ENCODE data around the gene PRDM15.
"Not testable (repeated sequence)": the region's sequence is repeated elsewhere in the genome, so short reads cannot be mapped to it uniquely, and the experiment has no call there.

PRDM15 gene

DNA sequence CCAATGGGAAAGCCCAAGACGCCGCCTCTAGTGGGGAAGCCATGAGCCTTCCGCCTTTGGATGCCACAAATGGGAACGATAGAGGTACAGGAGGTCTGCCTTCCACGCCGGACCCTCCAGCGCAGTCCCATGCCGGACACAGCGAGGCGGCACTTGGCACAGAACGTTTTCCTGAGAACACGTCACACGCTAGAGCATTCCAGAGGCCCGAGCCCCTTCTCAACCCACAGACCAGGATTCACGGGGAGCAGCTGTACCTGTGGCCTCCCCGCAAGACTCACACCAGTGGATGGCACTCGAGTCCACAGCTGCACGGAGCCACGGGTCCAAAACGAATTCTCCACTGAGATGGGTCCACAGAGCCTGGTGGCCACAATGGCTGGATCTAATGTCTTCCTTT, 80.8 kb downstream of the PRDM15 start:
- H3K4me1 ChIP-seq (ENCODE audit: control insufficient read depth, insufficient read depth, low read length): peaks cover 8% of the 10 kb centered on the region
- no peaks in the 10 kb centered on the region for H3K9me3 ChIP-seq (replicated peaks; ENCODE audit: low read length)
- H3K4me3 ChIP-seq (ENCODE audit: low read length): no peak overlapping the region
- H3K27me3 ChIP-seq (ENCODE audit: control insufficient read depth, insufficient read depth, low read length): no peaks in the 10 kb centered on the region
- peaks cover 15% of the 10 kb centered on the region for H3K36me3 ChIP-seq (ENCODE audit: insufficient read depth, low read length)
- H3K9ac ChIP-seq (ENCODE audit: low read depth, low read length): no peak overlapping the region
- H3K4me2 ChIP-seq (ENCODE audit: low read length): no peak overlapping the region

DNA sequence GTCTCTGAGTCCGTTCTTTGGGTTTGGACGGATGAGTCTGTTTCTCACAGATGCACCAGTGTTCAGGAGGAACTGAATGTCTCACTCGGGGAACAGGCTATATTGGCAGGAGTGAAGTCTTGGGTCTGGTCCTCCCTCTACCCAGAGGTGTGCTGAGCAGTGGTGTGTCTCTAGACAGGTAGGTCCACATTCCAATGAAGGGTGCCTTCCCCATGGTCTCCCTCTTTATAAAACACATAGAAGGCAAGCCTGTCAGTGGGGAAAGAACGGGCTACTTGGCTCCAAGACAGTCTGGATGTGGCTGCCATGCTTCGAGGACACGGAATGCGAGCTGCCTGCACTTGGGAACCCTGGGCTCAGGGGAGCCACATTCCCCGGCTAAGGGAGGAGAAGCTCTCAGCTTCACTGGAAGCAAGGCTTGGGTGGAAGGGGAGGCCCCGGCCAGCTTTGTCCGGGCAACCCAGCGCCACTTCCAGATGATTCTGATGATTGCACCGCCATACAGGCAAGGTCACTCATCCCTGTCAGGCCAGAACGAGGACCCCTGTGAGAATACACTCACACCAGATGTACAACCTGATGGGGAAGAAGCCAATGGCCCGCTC, 82.6 kb downstream of the PRDM15 start:
- no peak overlapping the region for H3K4me3 ChIP-seq (ENCODE audit: low read length)
- H3K9me3 ChIP-seq (replicated peaks; ENCODE audit: low read length): no peaks in the 10 kb centered on the region
- H3K4me1 ChIP-seq (ENCODE audit: control insufficient read depth, insufficient read depth, low read length): no peaks in the 10 kb centered on the region
- no peaks in the 10 kb centered on the region for H3K27me3 ChIP-seq (ENCODE audit: control insufficient read depth, insufficient read depth, low read length)
- no peak overlapping the region for H3K4me2 ChIP-seq (ENCODE audit: low read length)
- H3K36me3 ChIP-seq (ENCODE audit: insufficient read depth, low read length): peaks cover 15% of the 10 kb centered on the region
- H3K9ac ChIP-seq (ENCODE audit: low read depth, low read length): no peak overlapping the region

DNA sequence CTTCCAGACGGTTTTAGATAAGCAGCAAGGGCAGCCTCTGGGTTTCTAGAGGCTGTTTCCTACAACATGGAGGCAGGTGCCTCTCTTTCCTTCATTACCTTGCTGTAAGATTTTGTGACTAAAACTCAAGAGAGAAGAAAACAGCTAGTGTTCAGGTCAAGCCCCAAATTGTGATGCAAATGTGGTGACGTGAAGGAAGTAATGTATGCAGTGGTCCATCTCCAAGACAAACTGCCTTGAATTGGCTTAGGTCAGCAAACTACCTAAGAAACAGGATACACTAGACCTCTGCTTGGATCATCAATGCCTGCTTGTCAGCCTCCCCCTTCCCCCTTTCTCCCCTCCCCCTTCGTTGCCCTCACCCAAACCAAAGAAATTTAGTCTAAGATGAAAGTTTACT, 83.4 kb downstream of the PRDM15 start:
- H3K27me3 ChIP-seq (ENCODE audit: control insufficient read depth, insufficient read depth, low read length): no peaks in the 10 kb centered on the region
- H3K4me3 ChIP-seq (ENCODE audit: low read length): no peak overlapping the region
- no peaks in the 10 kb centered on the region for H3K4me1 ChIP-seq (ENCODE audit: control insufficient read depth, insufficient read depth, low read length)
- H3K9me3 ChIP-seq (replicated peaks; ENCODE audit: low read length): no peaks in the 10 kb centered on the region
- no peak overlapping the region for H3K9ac ChIP-seq (ENCODE audit: low read depth, low read length)
- H3K4me2 ChIP-seq (ENCODE audit: low read length): no peak overlapping the region
- H3K36me3 ChIP-seq (ENCODE audit: insufficient read depth, low read length): peaks cover 8% of the 10 kb centered on the region

DNA sequence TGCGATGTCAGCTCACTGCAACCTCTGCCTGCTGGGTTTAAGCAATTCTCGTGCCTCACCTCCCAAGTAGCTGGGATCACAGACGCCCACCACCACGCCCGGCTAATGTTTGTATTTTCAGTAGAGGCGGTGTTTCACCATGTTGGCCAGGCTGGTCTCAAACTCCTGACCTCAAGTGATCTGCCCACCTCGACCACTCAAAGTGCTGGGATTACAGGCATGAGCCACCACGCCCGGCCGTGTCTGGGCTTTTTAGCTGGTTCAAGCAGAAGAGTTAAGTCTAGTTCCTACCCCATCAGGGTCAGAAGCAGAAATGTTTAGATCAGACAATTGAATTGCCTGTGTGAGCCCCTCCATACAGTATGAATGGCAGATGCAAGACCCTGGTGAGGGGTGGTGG, 84.5 kb downstream of the PRDM15 start:
- Histone ChIP-seq H3K4me1 (ENCODE audit: control insufficient read depth, insufficient read depth, low read length) (no peaks in the 10 kb centered on the region), H3K9ac (ENCODE audit: low read depth, low read length) (no peak overlapping the region), H3K4me2 (ENCODE audit: low read length) (no peak overlapping the region), H3K4me3 (ENCODE audit: low read length) (no peak overlapping the region), H3K9me3 (replicated peaks; ENCODE audit: low read length) (no peaks in the 10 kb centered on the region), H3K27me3 (ENCODE audit: control insufficient read depth, insufficient read depth, low read length) (no peaks in the 10 kb centered on the region), H3K36me3 (ENCODE audit: insufficient read depth, low read length) (peaks cover 5% of the 10 kb centered on the region)

DNA sequence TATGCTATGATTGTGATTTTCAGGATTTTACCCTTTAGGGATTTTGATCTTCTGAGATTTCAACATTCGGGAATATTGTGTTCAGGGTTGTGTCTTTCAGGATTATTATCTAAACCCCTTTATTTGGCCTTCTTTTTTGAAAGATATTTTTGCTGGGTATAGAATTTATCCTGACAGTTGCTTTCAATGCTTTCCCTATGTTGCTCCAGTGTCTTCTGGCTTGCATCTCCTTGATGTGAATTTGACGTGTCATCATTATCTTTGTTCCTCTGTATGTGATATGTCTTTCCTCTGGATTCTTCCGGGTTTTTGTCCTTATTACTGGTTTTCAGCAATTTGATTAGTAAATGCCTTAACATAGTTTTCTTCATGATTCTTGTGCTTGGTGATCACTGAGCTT, 86.4 kb downstream of the PRDM15 start:
- Histone ChIP-seq H3K36me3 (ENCODE audit: insufficient read depth, low read length) (no peaks in the 10 kb centered on the region), H3K27me3 (ENCODE audit: control insufficient read depth, insufficient read depth, low read length) (peaks cover 16% of the 10 kb centered on the region), H3K9ac (ENCODE audit: low read depth, low read length) (no peak overlapping the region), H3K4me1 (ENCODE audit: control insufficient read depth, insufficient read depth, low read length) (no peaks in the 10 kb centered on the region), H3K9me3 (replicated peaks; ENCODE audit: low read length) (no peaks in the 10 kb centered on the region), H3K4me2 (ENCODE audit: low read length) (no peak overlapping the region), H3K4me3 (ENCODE audit: low read length) (no peak overlapping the region)

DNA sequence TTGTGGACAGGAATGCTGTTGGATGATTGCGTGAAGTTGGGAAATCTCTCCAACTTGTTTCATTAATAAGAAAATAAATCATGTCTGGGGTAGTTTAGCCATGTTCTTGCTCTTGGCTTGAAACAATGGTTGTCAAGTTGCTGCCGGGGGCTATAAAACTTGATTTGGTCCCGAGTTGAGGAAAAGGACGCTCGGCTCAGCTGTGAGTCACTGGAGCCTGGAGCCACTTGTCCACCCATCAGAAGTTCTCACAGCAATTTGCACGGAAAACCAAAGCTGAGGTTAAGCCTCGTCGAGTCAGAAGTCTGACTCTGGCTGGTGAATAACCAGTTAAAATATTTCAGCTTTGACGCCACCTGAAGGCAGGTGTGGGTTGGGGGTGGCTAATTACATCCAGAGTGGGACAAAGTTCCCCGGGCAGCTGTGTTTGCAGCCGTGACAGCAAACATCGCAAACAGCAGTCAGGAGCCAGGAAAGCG, 92.6 kb downstream of the PRDM15 start:
- H3K9me3 ChIP-seq (replicated peaks; ENCODE audit: low read length): no peaks in the 10 kb centered on the region
- H3K9ac ChIP-seq (ENCODE audit: low read depth, low read length): no peak overlapping the region
- peaks cover 8% of the 10 kb centered on the region for H3K4me1 ChIP-seq (ENCODE audit: control insufficient read depth, insufficient read depth, low read length)
- no peak overlapping the region for H3K4me3 ChIP-seq (ENCODE audit: low read length)
- peaks cover 25% of the 10 kb centered on the region for H3K27me3 ChIP-seq (ENCODE audit: control insufficient read depth, insufficient read depth, low read length)
- no peak overlapping the region for H3K4me2 ChIP-seq (ENCODE audit: low read length)
- H3K36me3 ChIP-seq (ENCODE audit: insufficient read depth, low read length): no peaks in the 10 kb centered on the region

DNA sequence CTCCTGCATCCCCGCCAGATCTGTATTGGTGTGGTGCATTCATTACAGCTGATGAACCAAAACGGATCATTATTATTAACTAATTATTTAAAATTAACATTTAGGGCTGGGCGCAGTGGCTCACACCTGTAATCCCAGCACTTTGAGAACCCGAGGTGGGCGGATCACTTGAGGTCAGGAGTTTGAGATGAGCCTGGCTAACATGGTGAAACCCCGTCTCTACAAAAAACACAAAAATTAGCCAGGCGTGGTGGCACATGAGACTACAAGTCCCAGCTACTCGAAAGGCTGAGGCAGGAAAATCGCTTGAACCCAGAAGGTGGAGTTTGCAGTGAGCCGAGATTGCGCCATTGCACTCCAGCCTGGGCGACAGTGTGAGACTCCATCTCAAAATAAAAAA, 93.9 kb downstream of the PRDM15 start:
- not testable (repeated sequence) for H3K9ac ChIP-seq (ENCODE audit: low read depth, low read length); H3K36me3 ChIP-seq (ENCODE audit: insufficient read depth, low read length); H3K4me1 ChIP-seq (ENCODE audit: control insufficient read depth, insufficient read depth, low read length); H3K9me3 ChIP-seq (replicated peaks; ENCODE audit: low read length); H3K4me3 ChIP-seq (ENCODE audit: low read length); H3K4me2 ChIP-seq (ENCODE audit: low read length)
- peaks cover 33% of the 10 kb centered on the region for H3K27me3 ChIP-seq (ENCODE audit: control insufficient read depth, insufficient read depth, low read length)

DNA sequence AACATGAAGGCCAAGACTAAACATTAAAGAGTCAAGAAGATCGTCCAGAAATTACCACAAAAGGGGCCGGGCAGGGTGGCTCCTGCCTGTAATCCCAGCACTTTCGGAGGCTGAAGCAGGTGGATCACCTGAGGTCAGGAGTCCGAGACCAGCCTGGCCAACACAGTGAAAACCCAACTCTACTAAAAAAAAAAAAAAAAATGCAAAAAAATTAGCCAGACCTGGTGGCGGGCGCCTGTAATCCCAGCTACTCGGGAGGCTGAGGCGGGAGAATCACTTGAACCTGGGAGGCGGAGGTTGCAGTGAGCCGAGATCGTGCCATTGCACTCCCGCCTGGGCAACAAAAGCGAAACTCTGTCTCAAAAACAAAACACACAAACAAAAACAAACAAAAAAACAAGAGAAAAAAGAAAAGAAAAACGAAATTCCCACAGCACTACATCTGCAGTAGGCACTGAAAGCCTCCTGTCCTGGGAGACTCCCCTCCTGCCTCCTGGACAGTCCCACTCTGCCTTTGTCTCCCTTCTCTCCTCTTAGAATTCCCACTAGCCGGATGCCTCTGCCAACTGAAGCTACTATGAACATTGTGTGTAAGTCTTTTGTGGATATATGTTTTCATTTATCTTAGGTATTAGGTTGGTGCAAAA, 94.6 kb downstream of the PRDM15 start:
- Histone ChIP-seq H3K9me3 (replicated peaks; ENCODE audit: low read length) (no peaks in the 10 kb centered on the region), H3K4me3 (ENCODE audit: low read length) (no peak overlapping the region), H3K9ac (ENCODE audit: low read depth, low read length) (no peak overlapping the region), H3K27me3 (ENCODE audit: control insufficient read depth, insufficient read depth, low read length) (peaks cover 39% of the 10 kb centered on the region), H3K4me2 (ENCODE audit: low read length) (no peak overlapping the region), H3K4me1 (ENCODE audit: control insufficient read depth, insufficient read depth, low read length) (peaks cover 8% of the 10 kb centered on the region), H3K36me3 (ENCODE audit: insufficient read depth, low read length) (no peaks in the 10 kb centered on the region)

DNA sequence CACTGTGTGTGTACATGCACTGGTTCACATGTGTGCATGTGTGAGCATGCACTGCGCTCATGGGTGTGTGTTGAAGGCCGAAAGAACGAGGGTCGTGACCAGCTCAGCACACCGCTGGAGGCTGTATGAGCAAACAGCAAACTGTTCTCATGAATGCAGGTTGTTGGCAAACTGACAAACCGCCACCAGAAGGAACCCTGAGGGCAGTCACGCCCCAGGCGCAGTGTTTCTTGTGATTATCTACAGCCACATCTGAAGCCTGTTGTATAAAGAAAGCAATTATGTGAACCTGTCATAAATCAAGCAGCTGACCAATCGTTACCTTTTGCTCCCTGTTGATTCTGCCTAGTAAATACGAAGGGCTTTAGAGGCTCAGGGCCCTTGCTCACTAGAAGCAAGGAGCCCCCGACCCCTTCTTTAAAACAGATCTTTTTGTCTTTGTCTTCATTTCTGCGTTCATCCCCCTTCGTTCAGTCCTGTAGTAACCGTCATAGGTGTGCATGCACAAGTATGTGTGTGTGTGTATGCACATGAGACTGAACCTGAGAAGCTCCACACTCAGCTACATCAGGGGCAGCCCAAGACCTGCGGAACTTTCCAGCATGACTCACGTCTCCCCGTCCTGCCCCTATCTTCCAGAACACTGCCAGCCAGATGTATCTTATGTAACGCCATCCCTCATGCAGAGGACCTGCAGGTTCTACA, 95.5 kb downstream of the PRDM15 start:
- Histone ChIP-seq H3K27me3 (ENCODE audit: control insufficient read depth, insufficient read depth, low read length) (peaks cover 36% of the 10 kb centered on the region), H3K4me3 (ENCODE audit: low read length) (no peak overlapping the region), H3K9ac (ENCODE audit: low read depth, low read length) (no peak overlapping the region), H3K4me1 (ENCODE audit: control insufficient read depth, insufficient read depth, low read length) (peaks cover 8% of the 10 kb centered on the region), H3K9me3 (replicated peaks; ENCODE audit: low read length) (no peaks in the 10 kb centered on the region), H3K4me2 (ENCODE audit: low read length) (no peak overlapping the region), H3K36me3 (ENCODE audit: insufficient read depth, low read length) (no peaks in the 10 kb centered on the region)

DNA sequence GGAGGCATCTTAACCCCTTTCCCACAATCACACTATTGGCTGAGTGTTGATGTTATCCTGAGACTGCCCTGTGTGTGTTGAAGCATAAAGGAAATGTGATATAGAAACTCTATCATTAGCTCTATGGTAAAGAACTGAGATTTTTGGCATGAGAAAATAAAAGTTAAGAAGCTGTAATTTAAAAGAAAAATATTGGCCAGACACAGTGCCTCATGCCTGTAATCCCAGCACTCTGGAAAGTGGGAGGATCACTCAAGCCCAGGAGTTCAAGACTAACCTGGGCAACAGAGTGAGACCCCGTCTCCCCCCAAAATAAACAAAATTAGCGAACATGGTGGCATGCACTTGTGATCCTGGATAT, 98.1 kb downstream of the PRDM15 start:
- no peaks in the 10 kb centered on the region for H3K36me3 ChIP-seq (ENCODE audit: insufficient read depth, low read length)
- H3K9ac ChIP-seq (ENCODE audit: low read depth, low read length): no peak overlapping the region
- no peaks in the 10 kb centered on the region for H3K9me3 ChIP-seq (replicated peaks; ENCODE audit: low read length)
- peaks cover 29% of the 10 kb centered on the region for H3K27me3 ChIP-seq (ENCODE audit: control insufficient read depth, insufficient read depth, low read length)
- H3K4me3 ChIP-seq (ENCODE audit: low read length): no peak overlapping the region
- H3K4me2 ChIP-seq (ENCODE audit: low read length): no peak overlapping the region
- H3K4me1 ChIP-seq (ENCODE audit: control insufficient read depth, insufficient read depth, low read length): peaks cover 9% of the 10 kb centered on the region

DNA sequence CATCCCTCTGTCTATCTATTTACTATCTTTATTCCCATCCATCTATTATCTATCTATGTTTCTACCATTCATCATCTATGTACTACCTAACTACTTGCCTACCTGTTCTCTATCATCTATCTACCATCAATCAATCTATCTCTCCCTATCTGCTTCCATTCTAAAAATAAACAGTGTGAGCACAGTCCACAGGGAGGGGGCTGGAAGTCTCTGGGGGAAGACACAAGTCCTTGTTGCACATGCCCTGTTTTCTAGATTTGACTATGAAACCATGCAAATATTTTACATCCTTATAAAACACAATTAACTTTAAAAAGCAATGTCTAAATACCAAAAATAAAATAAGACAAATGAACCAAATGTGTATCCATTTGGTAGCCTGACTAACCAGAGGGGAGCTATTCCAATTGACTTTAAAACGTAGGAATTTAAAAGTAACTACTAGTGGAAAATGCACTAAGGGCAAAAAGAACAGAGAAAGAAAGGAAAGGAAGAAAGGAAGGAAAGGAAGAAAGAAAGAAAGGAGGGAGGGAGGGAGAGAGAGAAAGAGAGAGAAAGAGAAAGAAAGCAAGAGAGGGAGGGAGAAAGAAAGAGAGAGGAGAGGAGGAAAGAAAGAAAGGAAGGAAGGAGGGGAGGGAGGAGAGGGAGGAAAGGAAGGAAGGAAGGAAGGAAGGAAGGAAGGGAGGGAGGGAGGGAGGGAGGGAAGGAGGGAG, 98.7 kb downstream of the PRDM15 start:
- Histone ChIP-seq H3K27me3 (ENCODE audit: control insufficient read depth, insufficient read depth, low read length) (peaks cover 32% of the 10 kb centered on the region), H3K9me3 (replicated peaks; ENCODE audit: low read length) (no peaks in the 10 kb centered on the region), H3K9ac (ENCODE audit: low read depth, low read length) (no peak overlapping the region), H3K36me3 (ENCODE audit: insufficient read depth, low read length) (no peaks in the 10 kb centered on the region), H3K4me3 (ENCODE audit: low read length) (no peak overlapping the region), H3K4me1 (ENCODE audit: control insufficient read depth, insufficient read depth, low read length) (peaks cover 5% of the 10 kb centered on the region), H3K4me2 (ENCODE audit: low read length) (no peak overlapping the region)
